ENCODE measurements around the gene CASKIN2.

- TF ChIP-seq ESRRA (IDR thresholded peaks at IDR 0.05; ENCODE audit: borderline replicate concordance, low read length) (no peak), POLR2A (IDR thresholded peaks at IDR 0.05; ENCODE audit: low read length) (no peak), ZFP36 (IDR thresholded peaks at IDR 0.05; ENCODE audit: borderline replicate concordance, partially characterized antibody) (no peak), CTCF (IDR thresholded peaks at IDR 0.05) (no peak), MYC (IDR thresholded peaks at IDR 0.05; ENCODE audit: borderline replicate concordance, low read length) (no peak), RCOR1 (IDR thresholded peaks at IDR 0.05; ENCODE audit: low read depth, low read length) (no peak), JUN (IDR thresholded peaks at IDR 0.05) (no peak), REST (IDR thresholded peaks at IDR 0.05) (no peak; the same call in 1 of the 2 replicates), EHF (CRISPR knock-in tag; IDR thresholded peaks at IDR 0.05) (no peak), GATA3 (IDR thresholded peaks at IDR 0.05; ENCODE audit: borderline replicate concordance) (no peak), RAD21 (conservative IDR thresholded peaks at IDR 0.05 in 1 of 2, IDR thresholded peaks at IDR 0.05 in 1 of 2) (no peak), CEBPB (IDR thresholded peaks at IDR 0.05) (no peak)
Measured at GRCh38 chr17:75505152-75505409, 10.3 kb downstream of the CASKIN2 start.

Measured in A549 (cell line).